GM23338 (cell line): ENCODE measurements around the gene IQCM.
"Not testable (repeated sequence)": the region's sequence is repeated elsewhere in the genome, so short reads cannot be mapped to it uniquely, and the experiment has no call there.

ENCODE experiments used
- CTCF ChIP-seq, 2 experiments: fragments of 200-600 bp in 1 of 2; sonication (generic) in 1 of 2; conservative IDR thresholded peaks; 2 replicates each; pipeline versions ENCODE4 v1.5.1 to v1.6.1; 2016 to 2017; ENCODE audit warnings: antibody characterized with exemption in 2 of 2, low read depth in 2 of 2, mild to moderate bottlenecking in 2 of 2, moderate library complexity in 1 of 2
- EZH2phosphoT487 ChIP-seq: fragments of 200-600 bp; sonication (generic); IDR thresholded peaks from one replicate; pipeline ENCODE4 v1.8.1; 2018; ENCODE audit warnings: antibody characterized with exemption; ENCODE audit not compliant: unreplicated experiment

DNA sequence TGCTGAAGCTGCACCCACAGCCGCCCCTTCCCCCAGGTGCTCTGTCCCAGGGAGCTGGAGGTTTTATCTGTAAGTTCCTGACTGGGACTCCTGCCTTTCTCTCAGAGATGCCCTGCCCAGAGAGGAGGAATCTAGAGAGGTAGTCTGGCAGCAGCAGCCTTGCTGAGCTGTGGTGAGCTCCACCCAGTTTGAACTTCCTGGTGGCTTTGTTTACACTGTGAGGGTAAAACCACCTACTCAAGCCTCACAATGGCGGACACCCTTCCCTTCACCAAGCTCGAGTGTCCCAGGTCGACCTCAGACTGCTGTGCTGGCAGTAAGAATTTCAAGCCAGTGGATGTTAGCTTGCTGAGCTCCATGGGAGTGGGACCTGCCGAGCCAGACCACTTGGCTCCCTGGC, 474.5 kb downstream of the IQCM start:
- not testable (repeated sequence) for TF ChIP-seq CTCF (conservative IDR thresholded peaks at IDR 0.05; ENCODE audit: low read depth in 2 of 2); EZH2phosphoT487
